NCI-H128 (cell line): ENCODE results near the gene CAV1.

Experiments
- DNase-seq: peaks from one replicate; lab custom pipeline; 2025; ENCODE audit not compliant: unreplicated experiment; lab: John Stamatoyannopoulos, UW

CAV1 gene

DNA sequence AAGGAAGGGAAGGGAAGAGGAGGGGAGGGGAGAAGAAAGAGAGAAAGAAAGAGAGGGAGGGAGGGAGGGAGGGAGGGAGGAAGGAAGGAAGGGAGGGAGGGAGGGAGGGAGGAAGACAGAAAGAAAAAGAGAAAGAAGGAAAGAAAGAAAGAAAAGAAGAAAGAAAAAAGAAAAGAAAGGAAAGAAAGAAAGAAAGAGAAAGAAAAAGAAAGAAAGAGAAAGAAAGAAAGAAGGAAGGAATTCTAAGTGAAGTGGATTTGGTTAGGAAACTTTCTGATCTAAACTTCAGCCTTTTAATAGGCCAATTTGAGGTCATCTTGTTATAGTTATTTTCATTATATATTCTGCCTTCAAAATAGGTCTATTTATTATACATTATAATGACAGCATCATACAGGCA, 21.0 kb upstream of the CAV1 start:
- DNase-seq = no peak

DNA sequence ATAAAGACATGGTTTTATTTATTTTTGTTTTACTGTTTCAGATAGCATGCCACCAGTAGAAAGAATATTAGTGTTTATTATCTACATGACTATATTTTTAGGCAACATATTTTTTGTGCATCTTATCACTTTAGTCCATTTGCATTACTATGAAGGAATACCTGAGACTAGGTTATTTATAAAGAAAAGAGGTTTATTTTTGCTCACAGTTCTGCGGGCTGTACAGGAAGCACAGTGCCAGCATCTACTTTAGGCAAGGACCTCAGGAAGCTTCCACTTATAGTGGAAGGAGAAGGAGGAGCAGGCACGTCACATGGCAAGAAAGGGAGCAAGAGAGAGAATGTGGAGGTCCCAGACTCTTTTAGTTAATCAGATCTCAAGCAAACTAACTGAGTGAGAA, 19.6 kb upstream of the CAV1 start:
- no peak for DNase-seq

DNA sequence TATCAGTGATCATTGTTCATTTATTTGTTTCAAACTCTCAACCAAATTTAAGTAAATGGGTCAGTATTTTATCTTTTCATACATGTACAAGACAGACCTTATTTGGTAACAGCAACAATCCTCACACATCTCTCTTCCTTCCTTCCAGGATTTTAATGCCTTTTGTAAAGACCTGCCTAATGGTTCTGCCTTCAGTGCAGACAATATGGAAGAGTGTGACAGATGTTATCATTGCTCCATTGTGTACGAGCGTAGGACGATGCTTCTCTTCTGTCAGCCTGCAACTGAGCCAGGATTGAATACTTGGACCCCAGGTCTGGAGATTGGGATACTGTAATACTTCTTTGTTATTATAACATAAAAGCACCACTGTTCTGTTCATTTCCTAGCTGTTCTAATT, 19.0 kb upstream of the CAV1 start:
- no peak for DNase-seq

DNA sequence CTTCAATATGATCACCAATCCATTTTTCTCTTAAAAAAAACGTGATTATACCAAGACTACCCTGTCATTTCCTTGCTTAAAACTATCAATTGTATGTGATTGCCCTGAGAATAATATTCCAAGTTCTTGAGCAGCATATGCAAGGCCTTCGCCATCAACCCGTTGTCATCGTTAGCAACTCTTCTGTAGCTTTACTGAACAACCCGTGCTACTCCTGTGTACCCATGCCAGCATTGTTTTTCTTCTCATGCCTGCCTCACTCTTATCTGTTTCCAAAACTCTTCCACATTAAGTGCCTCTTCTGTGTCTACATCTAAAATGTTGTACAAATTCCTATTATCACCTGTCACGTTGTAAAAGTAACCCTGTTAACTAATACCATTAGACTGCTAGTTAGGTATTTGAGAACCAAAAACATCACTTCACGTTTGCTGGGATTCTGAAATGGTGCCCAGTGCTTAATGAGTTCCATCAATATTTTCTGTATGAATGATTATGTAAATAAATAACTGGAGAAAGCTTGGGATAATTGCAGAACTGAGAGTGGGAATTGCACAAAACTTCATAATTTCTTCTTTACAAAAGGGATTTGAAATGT, 14.8 kb upstream of the CAV1 start:
- no peak for DNase-seq

DNA sequence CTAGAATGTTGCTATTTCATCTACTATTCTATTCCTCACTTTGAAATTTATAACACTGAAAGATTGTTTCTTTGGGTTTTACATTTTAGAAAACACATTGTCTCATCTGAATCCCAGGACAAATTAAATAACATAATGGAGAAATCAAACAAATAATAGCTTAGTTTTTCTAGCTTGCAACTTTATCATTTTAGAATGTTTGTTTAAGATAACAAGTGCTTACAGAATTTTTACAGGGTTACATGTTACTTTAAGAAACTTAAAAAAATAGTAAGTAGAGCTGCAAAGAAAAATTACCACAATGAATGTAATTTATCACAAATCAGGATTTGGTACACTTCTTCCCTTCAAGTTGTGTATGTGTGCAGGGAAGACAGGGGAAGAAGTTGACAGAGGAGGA, 14.0 kb upstream of the CAV1 start:
- DNase-seq = no peak

DNA sequence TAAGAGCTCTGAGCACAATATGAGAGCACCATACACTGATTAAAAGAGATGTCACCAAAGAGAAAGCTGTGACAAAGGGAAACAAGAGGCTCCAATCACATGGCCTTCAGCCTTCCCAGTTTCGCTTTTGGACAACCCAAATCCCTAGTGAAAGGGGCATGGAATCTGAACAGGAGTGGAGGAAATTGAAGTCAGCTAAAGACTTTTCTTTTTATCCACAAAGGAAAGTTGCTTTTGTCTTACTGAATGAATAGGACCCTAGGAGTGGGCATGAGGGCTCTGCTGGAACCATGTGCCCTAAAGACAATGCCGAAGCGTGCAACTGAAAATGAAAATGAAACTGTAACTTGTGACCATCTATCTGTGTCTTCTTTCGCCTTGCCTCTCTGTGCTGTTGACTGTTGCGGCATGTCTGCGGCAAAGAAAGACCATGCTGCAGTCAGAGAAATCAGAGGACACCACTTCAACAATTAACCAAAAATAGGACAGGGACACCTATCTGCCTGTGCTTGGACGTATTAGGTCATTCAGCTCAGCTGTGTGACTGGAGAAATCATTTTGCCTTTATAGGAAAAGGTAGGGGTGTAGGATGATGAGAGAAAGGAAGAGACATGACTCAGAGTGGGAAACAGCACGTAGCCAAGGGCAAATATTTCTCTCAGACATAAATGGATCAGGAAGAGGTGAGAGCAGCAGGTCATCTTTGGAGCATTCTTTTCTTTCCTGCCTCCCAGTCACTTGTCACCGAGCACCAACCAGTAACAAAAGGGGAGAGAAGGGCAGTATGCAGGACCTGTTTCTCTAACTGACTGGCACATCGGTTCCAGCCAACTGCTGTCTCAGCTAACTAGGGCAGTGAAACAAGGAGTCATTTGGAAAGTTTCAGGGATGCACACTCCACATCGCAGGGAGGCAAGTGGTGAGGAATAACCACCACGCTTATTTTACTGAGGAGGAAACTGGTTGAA, 13.0 kb upstream of the CAV1 start:
- DNase-seq = no peak

DNA sequence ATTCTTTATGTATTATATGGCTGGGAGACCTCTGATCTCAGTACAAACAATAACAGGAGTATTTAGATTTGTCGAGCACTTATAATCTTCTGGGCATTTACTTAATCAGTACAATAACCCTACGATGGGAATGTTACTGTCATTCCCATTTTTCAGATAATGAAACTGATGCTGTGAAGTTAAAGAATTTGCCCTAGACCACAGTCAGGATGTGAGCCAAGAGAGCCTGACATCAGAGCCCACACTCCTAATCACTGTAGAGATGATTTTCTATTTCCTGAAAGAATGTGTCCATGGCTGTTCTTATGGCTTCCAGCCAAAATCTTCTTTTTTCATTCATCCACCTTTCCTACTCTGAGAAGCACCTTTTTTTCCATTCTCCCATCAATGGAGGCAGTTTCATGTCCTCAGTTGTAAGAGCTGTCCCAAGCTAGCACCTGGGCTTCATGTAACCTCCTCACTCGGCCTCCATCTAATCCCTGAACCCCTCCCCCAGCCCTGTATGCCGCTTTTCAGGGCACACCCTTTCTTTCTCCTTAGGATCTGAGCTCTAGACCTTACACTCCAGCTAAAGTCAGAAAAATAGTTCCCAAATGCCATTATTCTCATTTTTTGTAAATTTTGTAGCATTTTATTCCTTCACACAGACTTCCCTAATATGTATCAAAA, 12.2 kb upstream of the CAV1 start:
- DNase-seq = no peak

DNA sequence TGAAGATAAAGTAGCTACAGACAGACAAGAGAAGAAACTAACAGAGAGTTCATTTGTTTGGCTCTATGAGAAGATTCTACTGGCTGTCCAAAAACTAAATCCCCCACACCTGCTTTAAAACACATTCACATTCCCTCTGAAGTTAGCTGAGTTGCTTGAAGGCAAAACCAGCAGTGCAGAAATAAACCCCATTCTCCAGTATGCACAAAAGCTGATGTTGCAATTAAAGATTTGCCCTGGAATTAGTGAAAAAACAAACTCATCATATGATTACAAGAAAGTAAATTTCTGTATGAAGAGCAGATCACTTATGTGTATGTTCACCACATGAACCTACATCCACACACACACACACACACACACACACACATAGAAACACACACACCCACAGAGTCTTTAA, 9.3 kb upstream of the CAV1 start:
- DNase-seq = no peak

DNA sequence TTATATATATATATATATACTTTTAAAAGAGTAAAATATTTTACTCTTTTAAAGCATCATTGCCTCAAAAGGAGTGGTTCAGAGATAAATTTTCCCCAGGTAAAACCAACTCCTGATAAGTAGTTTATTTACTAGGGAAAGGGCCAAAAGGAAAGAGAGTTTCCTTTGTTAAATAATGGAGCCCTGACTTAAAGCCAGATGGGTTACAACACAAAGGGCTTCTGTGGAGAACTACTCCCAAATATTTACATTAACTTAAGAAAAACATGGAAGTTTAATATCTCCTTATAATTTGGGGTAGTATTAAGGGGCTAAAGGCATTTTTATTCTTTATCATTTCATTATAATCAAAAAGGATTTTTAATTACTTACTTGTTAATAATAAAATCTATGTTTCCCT, 8.5 kb upstream of the CAV1 start:
- no peak for DNase-seq

DNA sequence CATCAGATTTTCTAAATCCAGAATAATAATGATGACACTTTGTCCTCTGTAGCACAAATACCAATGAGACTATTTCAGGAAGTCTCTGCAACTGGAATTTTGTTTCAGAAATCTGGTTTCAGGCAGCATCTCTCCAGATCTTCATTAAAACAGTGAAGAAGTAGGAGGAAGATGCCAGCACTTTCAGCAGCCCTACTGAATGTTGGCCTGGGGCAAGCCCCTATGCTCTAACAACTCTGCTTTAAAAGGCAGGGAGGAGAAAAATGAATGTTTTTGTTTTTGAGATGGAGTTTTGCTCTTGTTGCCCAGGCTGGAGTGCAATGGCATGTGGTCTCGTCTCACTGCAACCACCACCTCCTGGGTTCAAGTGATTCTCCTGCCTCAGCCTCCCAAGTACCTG, 7.2 kb upstream of the CAV1 start:
- DNase-seq = no peak

DNA sequence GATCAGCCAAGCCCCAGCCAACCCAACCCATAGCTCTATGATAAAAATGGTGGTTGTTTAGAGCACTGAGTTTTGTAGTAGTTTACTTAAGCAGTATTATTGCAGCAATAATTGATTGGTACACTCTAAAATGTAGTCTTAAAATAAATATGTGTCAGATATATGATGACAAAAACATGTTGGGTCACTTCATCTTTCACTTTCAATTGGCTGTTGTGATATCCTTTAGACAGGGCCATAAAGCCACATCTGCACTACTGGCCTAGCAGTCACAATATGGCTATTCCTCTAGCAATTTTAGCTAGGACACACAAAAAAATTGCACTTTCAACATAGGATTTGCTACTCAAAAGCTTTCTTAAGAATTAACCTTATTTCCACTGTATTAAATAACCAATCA, 5.9 kb upstream of the CAV1 start:
- DNase-seq = no peak

DNA sequence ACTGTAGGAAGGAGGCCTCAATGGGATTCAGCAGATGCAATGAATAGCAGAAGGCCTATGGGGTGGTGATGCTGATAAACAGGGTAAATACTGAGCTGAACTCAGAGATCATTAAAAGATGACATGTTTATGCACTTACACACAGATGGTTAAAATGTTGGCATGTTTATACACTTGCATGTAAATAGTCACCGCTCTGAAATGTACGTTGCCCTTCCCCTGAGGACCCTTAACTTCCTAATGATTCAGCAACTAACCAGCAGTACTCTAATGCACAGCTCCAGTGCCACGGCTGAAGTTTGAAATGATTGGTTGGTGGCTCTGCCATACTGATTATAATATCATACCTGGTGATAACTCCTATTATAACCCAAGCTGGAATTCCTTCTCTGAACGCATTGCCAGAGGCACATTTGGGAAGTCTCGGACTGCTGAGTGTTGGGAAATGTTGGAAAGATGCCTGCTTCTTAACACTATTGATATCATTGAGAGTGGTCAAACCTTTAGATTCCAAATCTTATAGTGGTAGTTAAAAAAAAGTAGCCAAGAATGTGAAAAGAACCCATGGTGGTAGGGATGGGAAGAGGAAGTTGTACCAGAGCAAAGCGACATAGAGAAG, 3.7 kb upstream of the CAV1 start:
- no peak for DNase-seq

DNA sequence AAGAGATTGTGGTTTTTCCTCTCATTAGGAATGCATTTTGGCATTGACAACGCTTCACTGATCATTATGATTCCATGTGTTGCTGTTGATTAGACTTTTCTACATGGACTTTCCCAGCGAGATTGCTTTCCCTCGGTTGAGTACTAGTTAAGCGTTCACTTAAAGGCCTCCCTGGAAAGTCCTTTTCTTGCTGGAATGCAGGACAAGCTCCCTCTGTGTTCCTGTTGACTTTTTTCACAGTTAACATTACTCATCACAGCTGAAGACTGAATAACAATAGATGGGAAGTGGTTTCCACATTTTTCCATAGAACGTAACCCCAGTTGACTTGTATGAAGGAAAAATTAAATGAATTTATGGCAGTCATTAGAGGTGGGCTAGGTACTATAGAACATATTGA, 2.6 kb upstream of the CAV1 start:
- no peak for DNase-seq

DNA sequence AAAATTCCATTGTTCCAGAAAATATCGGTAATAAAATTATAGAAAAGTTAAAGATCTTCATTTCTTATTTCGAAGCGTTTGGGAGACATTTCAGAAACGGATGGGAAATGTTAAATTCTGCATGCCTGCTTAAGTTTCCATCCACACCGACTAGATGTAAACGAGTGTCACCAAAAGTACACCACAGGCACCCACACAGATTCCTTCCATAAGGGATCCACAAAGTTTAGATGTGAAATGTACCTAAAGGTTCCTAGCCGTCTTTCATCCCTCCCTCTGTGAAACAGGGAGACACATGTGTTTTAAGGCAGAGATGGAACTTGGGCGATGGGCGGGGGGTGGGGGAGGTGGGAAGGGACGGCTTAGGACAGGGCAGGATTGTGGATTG, 621 bp upstream of the CAV1 start:
- no peak for DNase-seq

DNA sequence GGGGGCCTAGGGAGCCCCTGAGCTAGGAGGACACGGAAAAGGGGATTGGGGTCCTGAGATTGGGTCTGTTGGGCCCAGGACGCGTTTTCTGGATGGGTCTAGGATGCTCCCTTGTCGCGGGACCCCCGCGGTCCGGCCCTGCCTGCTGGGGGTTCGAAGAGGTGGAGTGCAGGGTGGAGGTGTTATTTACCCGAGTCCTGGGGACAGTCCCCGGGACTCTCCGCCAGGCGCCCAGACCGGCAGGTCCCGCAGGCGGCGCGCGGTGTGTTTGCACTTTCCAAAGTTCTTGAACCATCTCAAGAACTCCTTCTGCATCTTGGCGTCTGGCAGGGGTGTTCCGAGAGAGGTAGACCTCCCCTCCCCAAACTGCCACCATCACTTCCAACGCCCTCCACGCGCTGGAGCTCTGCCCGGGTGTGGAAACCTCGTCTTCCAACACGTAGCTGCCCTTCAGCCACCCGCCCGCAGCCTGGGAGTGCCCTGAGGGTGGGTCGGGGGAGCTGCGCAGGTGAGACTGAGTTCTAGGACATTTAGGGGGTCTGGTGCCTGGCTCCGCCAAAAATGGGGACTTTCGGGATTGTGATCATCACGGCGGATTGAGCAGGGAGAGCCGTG, 569 bp downstream of the CAV1 start:
- no peak for DNase-seq

DNA sequence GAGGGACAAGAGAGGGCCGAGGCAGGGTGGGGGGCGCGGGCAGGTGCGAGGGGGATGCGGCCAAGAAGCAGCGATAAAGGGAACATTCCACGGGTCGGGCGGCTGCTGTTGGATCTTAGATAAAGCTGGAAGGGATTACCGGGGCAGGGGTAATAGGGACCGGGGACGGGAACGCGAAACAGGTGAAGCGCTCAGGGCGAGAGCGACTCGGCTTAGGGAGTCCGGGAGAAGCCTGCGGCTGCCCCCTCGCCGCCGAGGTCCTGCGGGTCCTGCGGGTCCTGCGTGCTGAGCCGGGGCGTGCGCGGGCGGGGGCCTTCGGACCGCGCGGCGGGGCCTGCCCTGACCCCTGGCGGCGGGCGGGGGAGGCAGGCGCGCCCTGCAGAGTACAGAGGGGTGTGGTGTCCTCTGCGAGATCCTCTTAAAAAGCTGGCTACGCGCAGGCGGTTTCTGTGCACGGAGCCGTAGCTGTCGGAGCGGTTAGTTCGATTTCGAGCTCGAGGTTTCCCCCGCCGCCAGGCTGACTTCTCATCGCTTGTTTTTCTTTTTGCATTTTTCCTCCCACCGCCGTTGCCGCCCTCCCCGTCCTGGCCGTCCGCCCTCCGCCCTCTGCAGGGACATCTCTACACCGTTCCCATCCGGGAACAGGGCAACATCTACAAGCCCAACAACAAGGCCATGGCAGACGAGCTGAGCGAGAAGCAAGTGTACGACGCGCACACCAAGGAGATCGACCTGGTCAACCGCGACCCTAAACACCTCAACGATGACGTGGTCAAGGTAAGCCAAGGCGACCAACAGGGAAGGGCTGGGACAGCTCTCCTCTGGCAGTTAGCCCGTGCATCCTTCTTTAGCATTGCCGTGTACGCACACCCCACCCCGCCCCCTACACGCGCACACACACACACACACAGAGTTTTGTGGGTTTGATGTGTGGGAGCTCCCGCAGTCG, 1.4 kb downstream of the CAV1 start:
- no peak for DNase-seq

DNA sequence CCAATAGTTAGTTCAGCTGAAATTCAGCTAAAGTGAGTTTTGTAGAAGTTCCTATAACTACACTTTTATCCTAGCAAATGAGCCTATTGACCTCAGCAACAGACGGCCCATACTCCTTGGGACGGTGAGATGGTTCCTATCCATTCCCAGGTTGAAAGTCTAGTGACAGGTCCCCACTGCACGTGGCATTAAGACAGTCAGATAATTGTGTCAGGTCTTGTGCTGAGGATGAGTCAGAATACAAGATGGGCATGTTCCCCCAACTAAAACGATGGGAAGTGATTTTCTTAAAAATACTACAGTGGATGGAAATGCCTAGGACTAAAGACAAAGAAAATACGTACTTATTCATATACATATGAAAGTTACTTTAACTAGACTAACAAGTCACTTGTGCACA, 2.1 kb downstream of the CAV1 start:
- DNase-seq = no peak

DNA sequence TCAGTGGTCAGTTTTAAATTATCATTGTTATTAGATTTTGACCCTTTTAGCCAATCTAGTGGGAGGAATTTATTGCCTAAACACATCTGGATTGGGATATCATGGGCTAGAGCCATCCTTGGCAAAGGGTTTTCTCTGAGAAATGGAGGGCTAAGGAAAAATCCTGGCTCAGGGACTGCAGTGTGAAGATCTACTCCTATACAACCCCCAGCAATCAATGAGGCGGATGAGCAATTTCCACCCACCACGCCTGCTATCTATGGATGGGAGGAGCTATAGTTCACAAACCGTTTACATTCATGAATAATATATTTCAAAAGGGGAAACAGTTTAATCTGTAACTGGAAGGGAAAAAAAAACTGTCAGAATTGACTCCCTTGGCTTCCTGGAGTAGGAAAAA, 2.7 kb downstream of the CAV1 start:
- no peak for DNase-seq

DNA sequence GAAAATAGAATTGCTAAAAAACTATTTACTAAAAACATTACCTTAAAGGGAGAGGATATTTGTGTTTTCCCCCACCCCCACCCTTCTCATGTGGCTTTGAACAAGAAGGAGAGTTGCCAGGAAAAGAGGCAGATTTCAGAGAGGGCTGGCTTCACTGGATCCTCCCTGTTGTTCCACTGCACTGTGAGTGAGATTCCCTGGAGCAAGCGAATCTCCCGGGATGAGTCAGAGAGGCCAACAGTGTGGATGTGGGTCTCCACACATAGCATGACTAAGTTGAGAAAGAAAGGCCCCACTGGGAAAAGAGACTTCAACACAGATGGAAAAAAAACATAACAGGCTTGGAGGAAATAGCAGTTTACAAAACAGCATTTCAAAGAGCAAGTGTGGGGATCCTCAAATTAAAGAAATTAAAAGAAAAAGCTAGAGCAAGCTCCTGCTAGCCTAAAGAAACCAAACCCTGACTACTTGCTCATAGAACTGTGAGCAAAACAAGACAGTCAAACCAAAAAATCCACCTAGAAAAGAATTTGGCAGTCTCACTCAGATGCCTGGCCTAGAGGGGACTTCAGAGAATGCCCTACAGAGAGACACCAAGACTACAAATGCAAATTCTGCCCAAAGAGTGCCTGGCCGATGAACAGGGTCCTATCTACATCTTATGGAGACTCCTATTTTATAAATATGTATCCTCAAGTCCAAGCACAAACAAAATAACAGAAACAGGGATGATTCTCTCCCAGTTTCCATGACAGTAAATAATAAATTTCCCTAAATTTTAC, 3.4 kb downstream of the CAV1 start:
- no peak for DNase-seq
